Karpas-422 (cell line): ENCODE measurements around the gene CAPN12. TPM values are rescaled to one million over a fixed set of nuclear protein-coding genes. Genes with fewer than 3 reads are reported as not detected.

ENCODE experiments used
- DNase-seq: peaks from one replicate; pipeline ENCODE4 v3.0.0-alpha.2; 2015
- H2AFZ ChIP-seq: fragments of 200-600 bp; sonication (generic); 2 replicates; pipeline ENCODE4 v1.6.1; 2014; ENCODE audit warnings: antibody characterized with exemption, low read length, mixed read lengths
- H3K27ac ChIP-seq: fragments of 200-600 bp; sonication (generic); 2 replicates; pipeline ENCODE4 v1.5.1; 2014; ENCODE audit warnings: mild to moderate bottlenecking, low read length, moderate library complexity
- H3K27me3 ChIP-seq: fragments of 200-600 bp; sonication (generic); 2 replicates; pipeline ENCODE4 v1.6.1; 2014; ENCODE audit warnings: low read length, mixed read lengths
- H3K36me3 ChIP-seq: fragments of 200-600 bp; sonication (generic); 2 replicates; pipeline ENCODE4 v1.6.1; 2014; ENCODE audit warnings: low read length, mixed read lengths; ENCODE audit not compliant: insufficient read depth
- H3K4me1 ChIP-seq: fragments of 200-600 bp; sonication (generic); 2 replicates; pipeline ENCODE4 v1.6.1; 2014; ENCODE audit warnings: mild to moderate bottlenecking, low read length, mixed read lengths
- H3K4me2 ChIP-seq: fragments of 200-600 bp; sonication (generic); 2 replicates; pipeline ENCODE4 v1.6.1; 2014; ENCODE audit warnings: low read length, low read depth, mild to moderate bottlenecking; ENCODE audit not compliant: poor library complexity, severe bottlenecking
- H3K4me3 ChIP-seq: fragments of 200-600 bp; sonication (generic); 2 replicates; pipeline ENCODE4 v1.5.1; 2014; ENCODE audit warnings: mild to moderate bottlenecking, antibody characterized with exemption, low read length, mixed read lengths
- H3K79me2 ChIP-seq: fragments of 200-600 bp; sonication (generic); 2 replicates; pipeline ENCODE4 v1.6.1; 2014; ENCODE audit warnings: mild to moderate bottlenecking, low read length, mixed read lengths
- H3K9ac ChIP-seq: fragments of 200-600 bp; sonication (generic); 2 replicates; pipeline ENCODE4 v1.6.0; 2014; ENCODE audit warnings: low read length
- H3K9me2 ChIP-seq: fragments of 200-600 bp; sonication (generic), shearing (Covaris generic); replicated peaks from 2 replicates; pipeline ENCODE4 v1.6.0; 2014; ENCODE audit warnings: mild to moderate bottlenecking, low read length, moderate library complexity; ENCODE audit not compliant: insufficient read depth
- H3K9me3 ChIP-seq: fragments of 300-700, 200-600 bp; sonication (generic); 2 replicates; pipeline ENCODE4 v1.6.1; 2014; ENCODE audit warnings: low read length, mixed read lengths
- H4K20me1 ChIP-seq: fragments of 200-600 bp; sonication (generic); 2 replicates; pipeline ENCODE4 v1.6.1; 2014; ENCODE audit warnings: mild to moderate bottlenecking, antibody characterized with exemption, low read length, low read depth; ENCODE audit not compliant: insufficient read depth
- total RNA-seq: library from RNA; depleted of rRNA; stranded (reverse); fragments of >200 nt; shearing (Covaris generic); gene quantifications from 2 replicates; pipeline ENCODE4 v1.2.3, GENCODE V29; 2014; ENCODE audit warnings: low replicate concordance; rRNA removed

CAPN12 gene
- total RNA-seq, 1 experiment from 2014 or later = not detected

- H4K20me1 ChIP-seq = 0 out of 2 replicates have a peak, but pooled peaks cover 3% of the 10 kb centered on the region
- no peak overlapping the region for H3K27ac ChIP-seq
Measured at GRCh38 chr19:38684862-38685665, 59.2 kb downstream of the CAPN12 start.

GRCh38 chr19:38684078-38684861 lies 60.0 kb downstream of the CAPN12 start:
- Histone ChIP-seq H4K20me1 (0 out of 2 replicates have a peak, but pooled peaks cover 7% of the 10 kb centered on the region), H3K79me2 (peaks cover 97% of the 10 kb centered on the region), H3K4me1 (peaks cover 33% of the 10 kb centered on the region), H3K27me3 (no peaks in the 10 kb centered on the region), H3K9ac (no peak overlapping the region), H2AFZ (no peak overlapping the region), H3K9me2 (no peaks in the 10 kb centered on the region), H3K9me3 (no peaks in the 10 kb centered on the region), H3K36me3 (0 out of 2 replicates have a peak, but pooled peaks cover 3% of the 10 kb centered on the region), H3K4me2 (no peak overlapping the region), H3K27ac (no peak overlapping the region), H3K4me3 (no peak overlapping the region)
- DNase-seq = no peak

More at GRCh38 chr19:38684862-38685665, 59.2 kb downstream of the CAPN12 start:
- Histone ChIP-seq H3K9ac (peak overlapping the region; percentile 11; the same call in 1 of the 2 replicates), H3K4me1 (peaks cover 33% of the 10 kb centered on the region), H2AFZ (no peak overlapping the region), H3K27me3 (no peaks in the 10 kb centered on the region), H3K79me2 (peaks cover 97% of the 10 kb centered on the region), H3K36me3 (0 out of 2 replicates have a peak, but pooled peaks cover 3% of the 10 kb centered on the region), H3K9me3 (no peaks in the 10 kb centered on the region), H3K4me2 (no peak overlapping the region), H3K9me2 (no peaks in the 10 kb centered on the region), H3K4me3 (no peak overlapping the region)
- DNase-seq = no peak

DNA sequence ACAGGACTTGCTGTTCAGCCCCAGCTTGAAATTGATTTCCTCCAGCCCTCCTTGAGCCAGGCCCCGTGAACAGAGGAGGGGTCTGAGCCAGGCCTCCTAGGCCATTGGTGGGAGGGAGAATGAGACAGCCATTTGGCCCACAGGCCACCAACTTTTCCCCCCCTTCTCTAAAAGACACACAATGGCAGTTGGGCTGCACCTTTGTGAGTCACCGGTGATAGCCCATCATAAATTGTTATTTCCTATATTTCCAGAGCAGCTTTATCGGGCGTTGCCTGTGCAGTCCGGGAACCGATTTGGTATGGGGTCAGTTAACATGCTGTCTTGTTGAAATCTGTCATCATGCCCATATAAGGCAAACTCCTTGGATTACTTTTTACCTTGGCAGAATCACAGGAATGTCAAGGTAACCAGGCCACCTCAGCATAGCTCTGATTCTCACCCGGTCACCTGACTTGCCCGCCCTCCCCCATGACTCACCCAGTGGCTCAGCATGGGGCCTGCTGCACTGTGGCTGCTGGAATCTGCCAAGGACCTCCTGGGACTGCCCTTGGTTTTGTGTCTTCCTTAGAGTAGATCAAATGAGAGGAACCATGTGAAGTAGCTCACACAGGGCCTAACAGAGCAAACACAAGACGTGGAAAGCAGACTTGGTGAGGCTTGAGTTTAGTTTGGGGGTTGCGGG lies 60.7 kb downstream of the CAPN12 start:
- 0 out of 2 replicates have a peak, but pooled peaks cover 3% of the 10 kb centered on the region for H3K36me3 ChIP-seq
- H2AFZ ChIP-seq = no peak overlapping the region
- peaks cover 30% of the 10 kb centered on the region for H3K4me1 ChIP-seq
- H3K9ac ChIP-seq = no peak overlapping the region
- H4K20me1 ChIP-seq = peaks cover 7% of the 10 kb centered on the region; the same call in 1 of the 2 replicates
- H3K27me3 ChIP-seq = no peaks in the 10 kb centered on the region
- no peak overlapping the region for H3K4me3 ChIP-seq
- no peak overlapping the region for H3K4me2 ChIP-seq
- H3K79me2 ChIP-seq = peaks cover 97% of the 10 kb centered on the region
- DNase-seq = no peak
- H3K27ac ChIP-seq = no peak overlapping the region
- H3K9me3 ChIP-seq = no peaks in the 10 kb centered on the region
- no peaks in the 10 kb centered on the region for H3K9me2 ChIP-seq

DNA sequence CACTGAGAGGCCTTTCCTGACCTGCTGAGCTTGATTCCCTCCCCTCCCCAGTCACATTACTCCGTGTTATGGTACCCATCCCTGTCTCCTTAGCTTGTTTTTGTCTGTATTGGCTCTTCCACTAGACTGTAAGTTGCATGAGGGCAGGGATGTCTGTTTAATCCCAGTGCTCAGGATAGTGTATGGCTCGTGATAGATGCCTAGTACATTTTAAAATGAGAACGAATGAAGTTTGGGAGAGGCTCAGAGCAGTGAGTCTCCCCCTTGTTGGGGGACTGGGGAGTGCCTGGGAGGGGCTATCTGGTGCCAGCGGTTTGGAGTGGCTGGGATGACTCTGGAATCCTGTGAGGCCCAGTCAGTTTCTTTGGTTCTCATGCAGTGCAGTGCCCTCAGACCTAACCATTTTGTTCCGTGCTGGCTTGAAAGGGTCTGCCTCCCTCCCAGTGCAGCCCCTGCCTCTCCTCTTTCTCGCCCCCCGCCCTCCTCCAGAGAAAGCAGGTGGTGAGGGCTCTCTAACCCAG lies 61.3 kb downstream of the CAPN12 start:
- Histone ChIP-seq H3K9me2 (no peaks in the 10 kb centered on the region), H3K9me3 (no peaks in the 10 kb centered on the region), H4K20me1 (peaks cover 11% of the 10 kb centered on the region; the same call in 1 of the 2 replicates), H3K79me2 (peaks cover 97% of the 10 kb centered on the region), H2AFZ (no peak overlapping the region), H3K4me2 (no peak overlapping the region), H3K4me3 (no peak overlapping the region), H3K27me3 (no peaks in the 10 kb centered on the region), H3K27ac (no peak overlapping the region), H3K9ac (no peak overlapping the region), H3K4me1 (peaks cover 28% of the 10 kb centered on the region), H3K36me3 (0 out of 2 replicates have a peak, but pooled peaks cover 3% of the 10 kb centered on the region)
- DNase-seq = no peak

DNA sequence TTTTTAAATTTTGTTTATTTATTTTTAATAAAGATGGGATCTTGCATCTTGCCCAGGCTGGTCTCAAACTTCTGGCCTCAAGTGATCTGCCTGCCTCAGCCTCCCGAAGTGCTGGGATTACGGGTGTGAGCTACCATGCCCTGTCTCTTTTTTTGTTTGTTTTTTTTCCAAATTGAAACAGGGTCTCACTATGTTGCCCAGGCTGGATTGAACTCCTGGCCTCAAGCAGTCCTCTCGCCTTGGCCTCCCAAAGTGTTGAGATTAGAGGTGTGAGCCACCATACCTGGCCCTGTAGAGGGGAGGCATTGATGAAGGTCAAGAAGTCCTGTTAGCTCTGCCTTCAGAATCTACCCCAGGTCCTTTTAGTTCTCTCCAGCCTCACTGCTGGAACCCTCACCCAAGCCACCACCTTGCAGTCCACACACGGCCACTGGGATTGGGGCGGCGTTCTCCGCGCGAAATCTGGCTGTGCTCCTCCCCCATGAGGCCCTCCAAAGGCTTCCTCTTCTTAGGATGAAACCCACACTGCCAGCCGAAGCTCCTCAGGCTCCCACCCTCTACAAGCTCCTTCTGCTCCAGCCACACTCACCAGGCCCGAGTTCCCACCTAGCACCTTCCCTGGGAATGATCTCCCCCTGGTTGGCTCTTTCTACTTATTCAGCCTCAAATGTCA lies 61.9 kb downstream of the CAPN12 start:
- H3K27me3 ChIP-seq = no peaks in the 10 kb centered on the region
- 0 out of 2 replicates have a peak, but pooled peaks cover 3% of the 10 kb centered on the region for H3K36me3 ChIP-seq
- no peaks in the 10 kb centered on the region for H3K9me2 ChIP-seq
- H3K4me3 ChIP-seq = no peak overlapping the region
- no peak overlapping the region for H3K27ac ChIP-seq
- peaks cover 12% of the 10 kb centered on the region; the same call in 1 of the 2 replicates for H4K20me1 ChIP-seq
- peaks cover 28% of the 10 kb centered on the region for H3K4me1 ChIP-seq
- H3K4me2 ChIP-seq = no peak overlapping the region
- peaks cover 97% of the 10 kb centered on the region for H3K79me2 ChIP-seq
- no peak overlapping the region for H2AFZ ChIP-seq
- H3K9ac ChIP-seq = no peak overlapping the region
- no peaks in the 10 kb centered on the region for H3K9me3 ChIP-seq
- no peak for DNase-seq

Other genes starting within 250 kb of the CAPN12 start
- gene MAP4K1, start 126.5 kb downstream of the CAPN12 start, total RNA-seq = 262 and 352 TPM in 2 replicates
- 474 and 745 TPM in 2 replicates for gene EIF3K, start 125.3 kb downstream of the CAPN12 start, total RNA-seq
- 54.6 and 106 TPM in 2 replicates for gene ACTN4, start 96.8 kb downstream of the CAPN12 start, total RNA-seq
- gene LGALS7, start 29.0 kb upstream of the CAPN12 start, total RNA-seq = not detected in 2 replicates
- gene LGALS7B, start 44.7 kb upstream of the CAPN12 start, total RNA-seq = not detected in 2 replicates
- gene LGALS4, start 68.5 kb upstream of the CAPN12 start, total RNA-seq = 0.52 and 1.4 TPM in 2 replicates
- gene ECH1, start 87.3 kb upstream of the CAPN12 start, total RNA-seq = 150 and 162 TPM in 2 replicates
- 212 and 217 TPM in 2 replicates for gene HNRNPL, start 105.5 kb upstream of the CAPN12 start, total RNA-seq
- gene RINL, start 133.8 kb upstream of the CAPN12 start, total RNA-seq = 69.3 and 77.5 TPM in 2 replicates
- 19.5 and 24.7 TPM in 2 replicates for gene SIRT2, start 155.1 kb upstream of the CAPN12 start, total RNA-seq
- gene NFKBIB, start 155.5 kb upstream of the CAPN12 start, total RNA-seq = 13.5 and 18.7 TPM in 2 replicates
- 3.1 TPM in 1 of 2 replicates, not detected in the other for gene CCER2, start 167.7 kb upstream of the CAPN12 start, total RNA-seq
- gene SARS2, start 186.3 kb upstream of the CAPN12 start, total RNA-seq = 16.8 and 38.2 TPM in 2 replicates
- 46.7 and 71.2 TPM in 2 replicates for gene MRPS12, start 186.5 kb upstream of the CAPN12 start, total RNA-seq
- not detected in 2 replicates for gene FBXO17, start 231.3 kb upstream of the CAPN12 start, total RNA-seq